ENCODE measurements around the gene FEM1C.

- TF ChIP-seq CTCF (optimal IDR thresholded peaks at IDR 0.05 in 1 of 3, IDR thresholded peaks at IDR 0.05 in 1 of 3, conservative IDR thresholded peaks at IDR 0.05 in 1 of 3; ENCODE audit: extremely low read depth in 1 of 3, insufficient read depth in 2 of 3, low read length in 3 of 3) (no peak), EZH2 (IDR thresholded peaks at IDR 0.05; ENCODE audit: low read length) (no peak)
These were observed 3.0 kb downstream of the FEM1C start for GRCh38 chr5:115541611-115542010.
